Urinary bladder (tissue), 4 donors: Measurements from ENCODE around the gene RGS10. TPM values are rescaled to one million over a fixed set of nuclear protein-coding genes. Genes with fewer than 3 reads are reported as not detected.
"Not testable (repeated sequence)": the region's sequence is repeated elsewhere in the genome, so short reads cannot be mapped to it uniquely, and the experiment has no call there.

Experiments
- DNase-seq: peaks from one replicate; pipeline ENCODE4 v3.0.0-alpha.2; 2015; ENCODE audit errors: extremely low spot score
- H3K27ac ChIP-seq: one replicate; pipeline ENCODE4 v1.5.1; 2013; ENCODE audit warnings: low read depth, mild to moderate bottlenecking, moderate library complexity
- H3K36me3 ChIP-seq: one replicate; pipeline ENCODE4 v1.6.1; 2013; ENCODE audit warnings: mild to moderate bottlenecking, moderate library complexity; ENCODE audit not compliant: insufficient read depth
- H3K4me1 ChIP-seq: one replicate; pipeline ENCODE4 v1.6.1; 2013; ENCODE audit warnings: mild to moderate bottlenecking, moderate library complexity; ENCODE audit not compliant: insufficient read depth
- H3K4me3 ChIP-seq: one replicate; pipeline ENCODE4 v1.5.1; 2013; ENCODE audit warnings: low read depth, low read length
- WGBS: extraction: QIAGEN DNeasy Blood & Tissue Kit; methylation state at CpG from one replicate; pipeline ENCODE4 v1.1.7; 2013; 5-methylcytosine and 5-hydroxymethylcytosine counted together
- polyA plus RNA-seq: library from polyadenylated mRNA; stranded (reverse); fragments of 200-250 nt; gene quantifications from one replicate; pipeline ENCODE4 v1.2.3, GENCODE V29; 2013
- total RNA-seq: library from RNA; depleted of rRNA; stranded (reverse); fragments of >200 nt; gene quantifications from one replicate; pipeline ENCODE4 v1.2.3, GENCODE V29; 2014
- donor health status: healthy with polysubstance abuse.
- donor health status: healthy.

RGS10 gene
- total and polyA plus RNA-seq, 2 donors = 44.8 to 62.4 TPM

- no peak for DNase-seq
- Histone ChIP-seq H3K4me3 (no peak overlapping the region), H3K36me3 (no peaks in the 10 kb centered on the region), H3K27ac (no peak overlapping the region), H3K4me1 (no peaks in the 10 kb centered on the region)
- WGBS = 85% methylated on average over 2 of the region's 2 CpGs
These were observed 9.0 kb downstream of the RGS10 start for GRCh38 chr10:119533473-119533872.

- 89% methylated on average over 8 of the region's 8 CpGs for WGBS
- H3K4me1 ChIP-seq = not testable (repeated sequence)
These were observed 9.7 kb downstream of the RGS10 start for GRCh38 chr10:119532791-119533190.

GRCh38 chr10:119532251-119532650 lies 10.3 kb downstream of the RGS10 start:
- not testable (repeated sequence) for DNase-seq, H3K4me1 ChIP-seq, H3K4me3 ChIP-seq, H3K27ac ChIP-seq, H3K36me3 ChIP-seq
- WGBS = 89% methylated on average over 8 of the region's 8 CpGs

More at GRCh38 chr10:119532791-119533190, 9.7 kb downstream of the RGS10 start:
- not testable (repeated sequence) for H3K4me3 ChIP-seq, H3K27ac ChIP-seq, DNase-seq, H3K36me3 ChIP-seq

- DNase-seq = no peak
- no peak overlapping the region for H3K27ac ChIP-seq
- 23% methylated on average over 1 of the region's 1 CpG for WGBS
- H3K4me1 ChIP-seq = no peaks in the 10 kb centered on the region
- no peaks in the 10 kb centered on the region for H3K36me3 ChIP-seq
- no peak overlapping the region for H3K4me3 ChIP-seq
These were observed 11.5 kb downstream of the RGS10 start for GRCh38 chr10:119531067-119531466.

- not testable (repeated sequence) for H3K4me3 ChIP-seq, H3K4me1 ChIP-seq, DNase-seq, H3K27ac ChIP-seq, H3K36me3 ChIP-seq
- WGBS = 66% methylated on average over 8 of the region's 8 CpGs
These were observed 13.8 kb downstream of the RGS10 start for GRCh38 chr10:119528663-119529237.

- Histone ChIP-seq H3K4me1 (no peaks in the 10 kb centered on the region), H3K4me3 (no peak overlapping the region), H3K36me3 (no peaks in the 10 kb centered on the region), H3K27ac (no peak overlapping the region)
- no peak for DNase-seq
- 74% methylated on average over 18 of the region's 18 CpGs for WGBS
These were observed 15.6 kb downstream of the RGS10 start for GRCh38 chr10:119526621-119527592.

GRCh38 chr10:119526149-119526548 lies 16.4 kb downstream of the RGS10 start:
- H3K36me3 ChIP-seq = no peaks in the 10 kb centered on the region
- 89% methylated on average over 1 of the region's 1 CpG for WGBS
- no peak overlapping the region for H3K27ac ChIP-seq
- no peak overlapping the region for H3K4me3 ChIP-seq
- no peak for DNase-seq
- H3K4me1 ChIP-seq = no peaks in the 10 kb centered on the region

GRCh38 chr10:119525116-119525515 lies 17.4 kb downstream of the RGS10 start:
- WGBS = 95% methylated on average over 5 of the region's 5 CpGs
- Histone ChIP-seq H3K36me3 (no peaks in the 10 kb centered on the region), H3K27ac (no peak overlapping the region), H3K4me3 (no peak overlapping the region), H3K4me1 (no peaks in the 10 kb centered on the region)
- DNase-seq = no peak

GRCh38 chr10:119524720-119525070 lies 17.8 kb downstream of the RGS10 start:
- Histone ChIP-seq H3K4me3 (no peak overlapping the region), H3K36me3 (no peaks in the 10 kb centered on the region), H3K27ac (no peak overlapping the region), H3K4me1 (no peaks in the 10 kb centered on the region)
- no peak for DNase-seq
- WGBS = 94% methylated on average over 13 of the region's 13 CpGs

GRCh38 chr10:119523895-119524719 lies 18.4 kb downstream of the RGS10 start:
- Histone ChIP-seq H3K4me3 (no peak overlapping the region), H3K27ac (no peak overlapping the region), H3K4me1 (no peaks in the 10 kb centered on the region), H3K36me3 (no peaks in the 10 kb centered on the region)
- DNase-seq = no peak
- WGBS = 94% methylated on average over 19 of the region's 19 CpGs

GRCh38 chr10:119522747-119523426 lies 19.6 kb downstream of the RGS10 start:
- Histone ChIP-seq H3K27ac (no peak overlapping the region), H3K36me3 (no peaks in the 10 kb centered on the region), H3K4me3 (no peak overlapping the region), H3K4me1 (no peaks in the 10 kb centered on the region)
- DNase-seq = no peak
- WGBS = 95% methylated on average over 11 of the region's 11 CpGs

- WGBS = 77% methylated on average over 6 of the region's 6 CpGs
- H3K27ac ChIP-seq = no peak overlapping the region
- H3K4me1 ChIP-seq = no peaks in the 10 kb centered on the region
- H3K4me3 ChIP-seq = no peak overlapping the region
- no peak for DNase-seq
- H3K36me3 ChIP-seq = no peaks in the 10 kb centered on the region
These were observed 20.9 kb downstream of the RGS10 start for GRCh38 chr10:119521443-119522204.
